Left renal pelvis (tissue), 4 donors: ENCODE results near the gene POGZ. TPM values are rescaled to one million over a fixed set of nuclear protein-coding genes. Genes with fewer than 3 reads are reported as not detected.

Experiments
- DNase-seq, 4 donors: peaks; one replicate each; pipeline ENCODE4 v3.0.0-alpha.2; 2013; ENCODE audit warnings: low read depth in 4 of 4, low spot score in 3 of 4
- polyA plus RNA-seq, 4 donors: library from polyadenylated mRNA; unstranded; fragments of 120-200 nt; gene quantifications; one replicate each; pipeline ENCODE4 v1.2.1, GENCODE V29; 2013; ENCODE audit not compliant: insufficient read length in 4 of 4

POGZ gene
- polyA plus RNA-seq, 4 donors, result 104 to 156 (median 113) TPM

- DNase-seq, result no peak
These were observed 74.7 kb downstream of the POGZ start for GRCh38 chr1:151384584-151384983.

GRCh38 chr1:151377150-151377884, 82.0 kb downstream of the POGZ start:
- no peak for DNase-seq

- no peak for DNase-seq
These were observed 86.1 kb downstream of the POGZ start for GRCh38 chr1:151373196-151373595.

- DNase-seq, result peak; percentile 60 to 72 (median 65)
These were observed 87.0 kb downstream of the POGZ start, which contains the start of gene SELENBP1 for GRCh38 chr1:151372058-151372934. Gene SELENBP1 (minus strand): TSS chr1:151372705. CDS start chr1:151372641, 64 bp downstream.

- DNase-seq, result peak in 1 of 4 donors; percentile 43
These were observed 87.8 kb downstream of the POGZ start for GRCh38 chr1:151371370-151372057.

GRCh38 chr1:151370211-151370911, 88.9 kb downstream of the POGZ start:
- no peak for DNase-seq

GRCh38 chr1:151369621-151370048, 89.7 kb downstream of the POGZ start:
- no peak for DNase-seq

GRCh38 chr1:151369302-151369610, 90.0 kb downstream of the POGZ start:
- DNase-seq, result no peak

- DNase-seq, result no peak
These were observed 90.6 kb downstream of the POGZ start for GRCh38 chr1:151368393-151369301.

GRCh38 chr1:151367658-151368392, 91.5 kb downstream of the POGZ start:
- no peak for DNase-seq

- no peak for DNase-seq
These were observed 94.3 kb downstream of the POGZ start for GRCh38 chr1:151364996-151365395.

- DNase-seq, result no peak
These were observed 96.8 kb downstream of the POGZ start for GRCh38 chr1:151362308-151363155.

GRCh38 chr1:151361883-151362282, 97.4 kb downstream of the POGZ start:
- DNase-seq, result no peak

- no peak for DNase-seq
These were observed 102.6 kb downstream of the POGZ start for GRCh38 chr1:151356696-151357095.
